SK-N-SH (cell line): ENCODE results near the gene CLEC20A. TPM values are rescaled to one million over a fixed set of nuclear protein-coding genes. Genes with fewer than 3 reads are reported as not detected.

Experiments used
- CHD2 ChIP-seq: fragments of 150-350 bp; IDR thresholded peaks from 2 replicates; pipeline ENCODE4 v1.6.1; 2018; ENCODE audit warnings: low read length; ENCODE audit not compliant: partially characterized antibody
- ELF1 ChIP-seq: IDR thresholded peaks from 2 replicates; pipeline ENCODE4 v1.4.0; 2012
- EP300 ChIP-seq, 2 experiments: IDR thresholded peaks; 2 replicates each; pipeline versions ENCODE4 v1.4.0 to v1.6.1; 2012; ENCODE audit warnings: borderline replicate concordance in 1 of 2, low read depth in 1 of 2, low read length in 1 of 2
- EZH2phosphoT487 ChIP-seq: fragments of 200-600 bp; sonication (generic); IDR thresholded peaks from 2 replicates; pipeline ENCODE4 v1.6.1; 2017; ENCODE audit warnings: low read depth, mixed run types, mild to moderate bottlenecking, antibody characterized with exemption, moderate library complexity, borderline replicate concordance
- FOSL2 ChIP-seq: IDR thresholded peaks from 2 replicates; pipeline ENCODE4 v1.4.0; 2012; ENCODE audit warnings: low read depth, mild to moderate bottlenecking, moderate library complexity, borderline replicate concordance
- FOXJ3 ChIP-seq: sonication (generic); formaldehyde crosslinking; IDR thresholded peaks from 2 replicates; pipeline ENCODE4 v1.5.1; 2020; ENCODE audit warnings: mild to moderate bottlenecking, missing genetic modification reagents
- FOXM1 ChIP-seq: IDR thresholded peaks from 2 replicates; pipeline ENCODE4 v1.4.0; 2012; ENCODE audit warnings: low read depth, mild to moderate bottlenecking
- GABPA ChIP-seq: IDR thresholded peaks from 2 replicates; pipeline ENCODE4 v1.4.0; 2012; ENCODE audit warnings: low read depth, mild to moderate bottlenecking
- MXI1 ChIP-seq: IDR thresholded peaks from 2 replicates; pipeline ENCODE4 v1.6.1; 2012; ENCODE audit warnings: mild to moderate bottlenecking, low read depth, low read length, improper control_type of control experiment
- NFIC ChIP-seq: IDR thresholded peaks from 2 replicates; pipeline ENCODE4 v1.4.0; 2012; ENCODE audit warnings: borderline replicate concordance
- RAD21 ChIP-seq: IDR thresholded peaks from 2 replicates; pipeline ENCODE4 v1.6.1; 2012; ENCODE audit warnings: mild to moderate bottlenecking, low read length
- RCOR1 ChIP-seq: fragments of 150-350 bp; IDR thresholded peaks from 2 replicates; pipeline ENCODE4 v1.6.1; 2017; ENCODE audit warnings: antibody characterized with exemption, low read length
- REST ChIP-seq: IDR thresholded peaks from 2 replicates; pipeline ENCODE4 v1.6.1; 2012; ENCODE audit warnings: mild to moderate bottlenecking, low read depth, low read length, moderate library complexity
- SIN3A ChIP-seq: IDR thresholded peaks from 2 replicates; pipeline ENCODE4 v1.6.1; 2012; ENCODE audit warnings: low read depth, mild to moderate bottlenecking, low read length, moderate library complexity, borderline replicate concordance
- SMC3 ChIP-seq: IDR thresholded peaks from 2 replicates; pipeline ENCODE4 v1.6.1; 2012; ENCODE audit warnings: low read depth, low read length, improper control_type of control experiment
- TAF1 ChIP-seq: IDR thresholded peaks from 2 replicates; pipeline ENCODE4 v1.6.1; 2012; ENCODE audit warnings: low read depth, mild to moderate bottlenecking, low read length, moderate library complexity, borderline replicate concordance
- TCF12 ChIP-seq: IDR thresholded peaks from 2 replicates; pipeline ENCODE4 v1.4.0; 2012
- polyA plus RNA-seq, 3 experiments: library from polyadenylated mRNA; depleted of rRNA; stranded (reverse); fragments of >200 nt; gene quantifications; 2 replicates each; pipeline ENCODE4 v1.2.3, GENCODE V29; 2012
- TF ChIP-seq, protein P1 (sequence below): fragments of 150-350 bp; IDR thresholded peaks from 2 replicates; pipeline ENCODE4 v1.6.1; 2016; ENCODE audit warnings: mild to moderate bottlenecking, low read depth, low read length
- TF ChIP-seq, protein P2 (sequence below): fragments of 150-350 bp; IDR thresholded peaks from 2 replicates; pipeline ENCODE4 v1.6.1; 2017; ENCODE audit warnings: antibody characterized with exemption, low read length, low read depth, borderline replicate concordance
- TF ChIP-seq, protein P3 (sequence below): IDR thresholded peaks from 2 replicates; pipeline ENCODE4 v1.4.0; 2012; ENCODE audit warnings: low read depth

Gene CLEC20A
- polyA plus RNA-seq, 1 of the 3 experiments (the other 2 are of a cell fraction) = not detected

- TF ChIP-seq REST = no peak
- TF ChIP-seq, protein P1, sequence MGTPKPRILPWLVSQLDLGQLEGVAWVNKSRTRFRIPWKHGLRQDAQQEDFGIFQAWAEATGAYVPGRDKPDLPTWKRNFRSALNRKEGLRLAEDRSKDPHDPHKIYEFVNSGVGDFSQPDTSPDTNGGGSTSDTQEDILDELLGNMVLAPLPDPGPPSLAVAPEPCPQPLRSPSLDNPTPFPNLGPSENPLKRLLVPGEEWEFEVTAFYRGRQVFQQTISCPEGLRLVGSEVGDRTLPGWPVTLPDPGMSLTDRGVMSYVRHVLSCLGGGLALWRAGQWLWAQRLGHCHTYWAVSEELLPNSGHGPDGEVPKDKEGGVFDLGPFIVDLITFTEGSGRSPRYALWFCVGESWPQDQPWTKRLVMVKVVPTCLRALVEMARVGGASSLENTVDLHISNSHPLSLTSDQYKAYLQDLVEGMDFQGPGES = no peak
- no peak for TF ChIP-seq MXI1
- TF ChIP-seq TAF1 = no peak
- TF ChIP-seq SMC3 = no peak
- TF ChIP-seq ELF1 = no peak
- TF ChIP-seq FOXM1 = no peak
- TF ChIP-seq EZH2phosphoT487 = no peak
- TF ChIP-seq, protein P2, sequence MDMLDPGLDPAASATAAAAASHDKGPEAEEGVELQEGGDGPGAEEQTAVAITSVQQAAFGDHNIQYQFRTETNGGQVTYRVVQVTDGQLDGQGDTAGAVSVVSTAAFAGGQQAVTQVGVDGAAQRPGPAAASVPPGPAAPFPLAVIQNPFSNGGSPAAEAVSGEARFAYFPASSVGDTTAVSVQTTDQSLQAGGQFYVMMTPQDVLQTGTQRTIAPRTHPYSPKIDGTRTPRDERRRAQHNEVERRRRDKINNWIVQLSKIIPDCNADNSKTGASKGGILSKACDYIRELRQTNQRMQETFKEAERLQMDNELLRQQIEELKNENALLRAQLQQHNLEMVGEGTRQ = no peak
- peak; percentile 68 for TF ChIP-seq TCF12
- no peak for TF ChIP-seq FOXJ3 (CRISPR knock-in tag)
- TF ChIP-seq GABPA = no peak
- no peak for TF ChIP-seq CHD2
- TF ChIP-seq SIN3A = no peak
- peak in 1 of 2 experiments; percentile 51; a peak in 1 of 4 replicates for TF ChIP-seq EP300 (IDR thresholded peaks at IDR 0.05; ENCODE audit: borderline replicate concordance in 1 of 2, low read depth in 1 of 2, low read length in 1 of 2)
- no peak for TF ChIP-seq RCOR1
- peak; percentile 54 for TF ChIP-seq NFIC
- TF ChIP-seq RAD21 = no peak
- TF ChIP-seq, protein P3, sequence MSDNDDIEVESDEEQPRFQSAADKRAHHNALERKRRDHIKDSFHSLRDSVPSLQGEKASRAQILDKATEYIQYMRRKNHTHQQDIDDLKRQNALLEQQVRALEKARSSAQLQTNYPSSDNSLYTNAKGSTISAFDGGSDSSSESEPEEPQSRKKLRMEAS = peak; percentile 38; the same call in 1 of the 2 replicates
- peak; percentile 85 for TF ChIP-seq FOSL2
These were observed 41.6 kb upstream of the CLEC20A start (continued) for GRCh38 chr1:178538192-178538916.
